Stimulated activated CD8-positive, alpha-beta memory T cell treated with anti-CD3 and anti-CD28 coated beads, Interleukin-15, amount 100 ng/mL, for 1 hour (primary cell): Measurements from ENCODE around the gene VHLL.
"Not testable (repeated sequence)": the region's sequence is repeated elsewhere in the genome, so short reads cannot be mapped to it uniquely, and the experiment has no call there.

Experiments
- DNase-seq: peaks from one replicate; pipeline ENCODE4 v3.0.0-alpha.2; 2020; ENCODE audit warnings: low read depth

The VHLL gene

GRCh38 chr1:156298852-156299357, at the start of gene VHLL:
VHLL (minus strand) TSS chr1:156299307; CDS start chr1:156299189, 118 bp downstream.
- no peak for DNase-seq

GRCh38 chr1:156347331-156347730, 48.2 kb upstream of the VHLL start:
- no peak for DNase-seq

- no peak for DNase-seq
Observed at GRCh38 chr1:156346636-156347035, 47.5 kb upstream of the VHLL start.

- not testable (repeated sequence) for DNase-seq
Observed at GRCh38 chr1:156346035-156346434, 46.9 kb upstream of the VHLL start.

- DNase-seq = no peak
Observed at GRCh38 chr1:156344409-156344808, 45.3 kb upstream of the VHLL start.

GRCh38 chr1:156342166-156342955, 43.3 kb upstream of the VHLL start:
- DNase-seq = no peak

GRCh38 chr1:156338180-156338976, 39.3 kb upstream of the VHLL start, which contains the start of the genes CCT3 and TSACC:
CCT3 (minus strand) TSS chr1:156338292; CDS start chr1:156338184, 108 bp downstream.
TSACC (plus strand) TSS chr1:156338526; CDS start chr1:156339758, 1,232 bp downstream.
- DNase-seq = peak; percentile 98

GRCh38 chr1:156337888-156338179, 38.7 kb upstream of the VHLL start:
- peak; percentile 1 for DNase-seq

- DNase-seq = no peak
Observed at GRCh38 chr1:156337052-156337887, 38.2 kb upstream of the VHLL start.

- DNase-seq = no peak
Observed at GRCh38 chr1:156336242-156336641, 37.1 kb upstream of the VHLL start.

- DNase-seq = not testable (repeated sequence)
Observed at GRCh38 chr1:156323179-156323578, 24.1 kb upstream of the VHLL start.

- DNase-seq = no peak
Observed at GRCh38 chr1:156320560-156320959, 21.5 kb upstream of the VHLL start.

GRCh38 chr1:156319664-156320063, 20.6 kb upstream of the VHLL start:
- no peak for DNase-seq

GRCh38 chr1:156316909-156317308, 17.8 kb upstream of the VHLL start:
- DNase-seq = no peak

- no peak for DNase-seq
Observed at GRCh38 chr1:156310962-156311361, 11.9 kb upstream of the VHLL start.

- DNase-seq = no peak
Observed at GRCh38 chr1:156308078-156308477, 9.0 kb upstream of the VHLL start.

GRCh38 chr1:156305215-156305614, 6.1 kb upstream of the VHLL start:
- no peak for DNase-seq

- DNase-seq = no peak
Observed at GRCh38 chr1:156303241-156303640, 4.1 kb upstream of the VHLL start.

GRCh38 chr1:156295391-156295947, 3.6 kb downstream of the VHLL start, which contains the start of gene GLMP:
GLMP (minus strand) TSS chr1:156295679; CDS start chr1:156295645, 34 bp downstream.
- peak; percentile 36 for DNase-seq

- no peak for DNase-seq
Observed at GRCh38 chr1:156293895-156294294, 5.2 kb downstream of the VHLL start.

- no peak for DNase-seq
Observed at GRCh38 chr1:156293098-156293434, 6.0 kb downstream of the VHLL start.
